ENCODE results near the gene ZSCAN10. TPM values are rescaled to one million over a fixed set of nuclear protein-coding genes. Genes with fewer than 3 reads are reported as not detected.

The ZSCAN10 gene
- total and polyA plus RNA-seq, 9 of the 15 experiments (the other 6 are each of a cell fraction or from before 2014, with no cell fraction given), result 0.22 TPM; not detected in 8

GRCh38 chr16:3131755-3132377 lies 32.8 kb upstream of the ZSCAN10 start (continued):
- TF ChIP-seq XRCC4 (IDR thresholded peaks at IDR 0.05; ENCODE audit: extremely low read depth, insufficient read depth, insufficient read length) (no peak), VEZF1 (CRISPR knock-in tag; IDR thresholded peaks at IDR 0.05) (peak; percentile 54; the same call in 1 of the 2 replicates), BCL6 (CRISPR knock-in tag; IDR thresholded peaks at IDR 0.05) (no peak), ZBTB5 (IDR thresholded peaks at IDR 0.05) (peak; percentile 96), CREM (IDR thresholded peaks at IDR 0.05; ENCODE audit: low read depth) (0 out of 2 replicates have a peak, but pooled peaks have one; percentile 14), ZNF354B (CRISPR knock-in tag; IDR thresholded peaks at IDR 0.05) (no peak)
- TF ChIP-seq, protein P1, sequence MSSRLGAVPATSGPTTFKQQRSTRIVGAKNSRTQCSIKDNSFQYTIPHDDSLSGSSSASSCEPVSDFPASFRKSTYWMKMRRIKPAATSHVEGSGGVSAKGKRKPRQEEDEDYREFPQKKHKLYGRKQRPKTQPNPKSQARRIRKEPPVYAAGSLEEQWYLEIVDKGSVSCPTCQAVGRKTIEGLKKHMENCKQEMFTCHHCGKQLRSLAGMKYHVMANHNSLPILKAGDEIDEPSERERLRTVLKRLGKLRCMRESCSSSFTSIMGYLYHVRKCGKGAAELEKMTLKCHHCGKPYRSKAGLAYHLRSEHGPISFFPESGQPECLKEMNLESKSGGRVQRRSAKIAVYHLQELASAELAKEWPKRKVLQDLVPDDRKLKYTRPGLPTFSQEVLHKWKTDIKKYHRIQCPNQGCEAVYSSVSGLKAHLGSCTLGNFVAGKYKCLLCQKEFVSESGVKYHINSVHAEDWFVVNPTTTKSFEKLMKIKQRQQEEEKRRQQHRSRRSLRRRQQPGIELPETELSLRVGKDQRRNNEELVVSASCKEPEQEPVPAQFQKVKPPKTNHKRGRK (tag; IDR thresholded peaks at IDR 0.05), result no peak
- TF ChIP-seq, protein P2, sequence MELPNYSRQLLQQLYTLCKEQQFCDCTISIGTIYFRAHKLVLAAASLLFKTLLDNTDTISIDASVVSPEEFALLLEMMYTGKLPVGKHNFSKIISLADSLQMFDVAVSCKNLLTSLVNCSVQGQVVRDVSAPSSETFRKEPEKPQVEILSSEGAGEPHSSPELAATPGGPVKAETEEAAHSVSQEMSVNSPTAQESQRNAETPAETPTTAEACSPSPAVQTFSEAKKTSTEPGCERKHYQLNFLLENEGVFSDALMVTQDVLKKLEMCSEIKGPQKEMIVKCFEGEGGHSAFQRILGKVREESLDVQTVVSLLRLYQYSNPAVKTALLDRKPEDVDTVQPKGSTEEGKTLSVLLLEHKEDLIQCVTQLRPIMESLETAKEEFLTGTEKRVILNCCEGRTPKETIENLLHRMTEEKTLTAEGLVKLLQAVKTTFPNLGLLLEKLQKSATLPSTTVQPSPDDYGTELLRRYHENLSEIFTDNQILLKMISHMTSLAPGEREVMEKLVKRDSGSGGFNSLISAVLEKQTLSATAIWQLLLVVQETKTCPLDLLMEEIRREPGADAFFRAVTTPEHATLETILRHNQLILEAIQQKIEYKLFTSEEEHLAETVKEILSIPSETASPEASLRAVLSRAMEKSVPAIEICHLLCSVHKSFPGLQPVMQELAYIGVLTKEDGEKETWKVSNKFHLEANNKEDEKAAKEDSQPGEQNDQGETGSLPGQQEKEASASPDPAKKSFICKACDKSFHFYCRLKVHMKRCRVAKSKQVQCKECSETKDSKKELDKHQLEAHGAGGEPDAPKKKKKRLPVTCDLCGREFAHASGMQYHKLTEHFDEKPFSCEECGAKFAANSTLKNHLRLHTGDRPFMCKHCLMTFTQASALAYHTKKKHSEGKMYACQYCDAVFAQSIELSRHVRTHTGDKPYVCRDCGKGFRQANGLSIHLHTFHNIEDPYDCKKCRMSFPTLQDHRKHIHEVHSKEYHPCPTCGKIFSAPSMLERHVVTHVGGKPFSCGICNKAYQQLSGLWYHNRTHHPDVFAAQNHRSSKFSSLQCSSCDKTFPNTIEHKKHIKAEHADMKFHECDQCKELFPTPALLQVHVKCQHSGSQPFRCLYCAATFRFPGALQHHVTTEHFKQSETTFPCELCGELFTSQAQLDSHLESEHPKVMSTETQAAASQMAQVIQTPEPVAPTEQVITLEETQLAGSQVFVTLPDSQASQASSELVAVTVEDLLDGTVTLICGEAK (IDR thresholded peaks at IDR 0.05), result no peak
- TF ChIP-seq, protein P2 (CRISPR knock-in tag; IDR thresholded peaks at IDR 0.05), result no peak
